ENCODE measurements around the gene NOX5.

The NOX5 gene

GRCh38 chr15:68986322-68986721, 28.2 kb upstream of the NOX5 start:
- no peaks in the 10 kb centered on the region for H3K4me1 Mint-ChIP-seq
- no peaks in the 10 kb centered on the region for H3K36me3 Mint-ChIP-seq
- H3K27me3 Mint-ChIP-seq = peaks cover 15% of the 10 kb centered on the region
- no peak for ATAC-seq
- no peak overlapping the region for H3K4me3 Mint-ChIP-seq
- no peak overlapping the region for H3K27ac Mint-ChIP-seq
- no peaks in the 10 kb centered on the region for H3K9me3 Mint-ChIP-seq

DNA sequence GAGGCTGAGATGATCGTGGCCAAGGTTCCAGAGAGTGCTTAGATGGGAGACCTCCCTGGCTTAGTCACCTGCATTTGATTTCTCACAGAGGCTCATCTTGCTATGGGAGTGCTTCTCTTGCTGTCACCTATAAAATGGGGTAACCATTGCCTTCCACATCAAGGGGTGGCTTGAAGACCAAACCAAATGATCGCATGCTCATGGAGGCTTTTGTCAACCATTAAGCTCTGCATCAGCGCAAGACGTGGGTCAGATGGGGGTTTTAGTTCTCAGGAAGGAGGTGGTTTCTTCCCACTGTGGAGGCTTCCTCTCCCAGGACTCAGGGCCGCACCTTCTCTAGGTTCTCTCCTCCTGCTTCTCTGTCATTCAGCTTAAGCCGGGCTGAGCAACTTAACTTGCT, 27.4 kb upstream of the NOX5 start:
- H3K27me3 Mint-ChIP-seq = peaks cover 15% of the 10 kb centered on the region
- H3K36me3 Mint-ChIP-seq = no peaks in the 10 kb centered on the region
- H3K27ac Mint-ChIP-seq = no peak overlapping the region
- H3K9me3 Mint-ChIP-seq = no peaks in the 10 kb centered on the region
- H3K4me1 Mint-ChIP-seq = no peaks in the 10 kb centered on the region
- H3K4me3 Mint-ChIP-seq = no peak overlapping the region
- no peak for ATAC-seq

DNA sequence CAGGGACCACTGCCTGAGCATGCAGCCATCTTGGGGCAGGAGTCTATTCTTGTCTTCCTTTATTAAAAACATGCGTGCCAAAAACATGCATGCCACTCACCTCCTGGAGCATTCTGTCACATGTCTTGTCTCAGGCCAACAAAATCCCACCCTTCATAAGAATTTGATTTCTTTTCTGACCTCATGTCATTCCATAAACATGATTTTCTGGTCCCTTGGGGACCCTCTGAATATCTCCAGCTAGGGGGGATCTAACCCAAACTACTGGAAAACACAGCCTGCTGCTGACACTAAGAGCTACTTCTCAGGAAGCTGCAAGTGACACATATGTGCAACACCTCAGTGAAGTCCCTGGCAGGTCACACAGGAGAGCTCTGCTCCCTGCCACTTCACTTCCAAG, 26.8 kb upstream of the NOX5 start:
- Mint-ChIP-seq H3K27me3 (peaks cover 15% of the 10 kb centered on the region), H3K4me1 (no peaks in the 10 kb centered on the region), H3K4me3 (no peak overlapping the region), H3K9me3 (no peaks in the 10 kb centered on the region), H3K36me3 (no peaks in the 10 kb centered on the region), H3K27ac (no peak overlapping the region)
- no peak for ATAC-seq

DNA sequence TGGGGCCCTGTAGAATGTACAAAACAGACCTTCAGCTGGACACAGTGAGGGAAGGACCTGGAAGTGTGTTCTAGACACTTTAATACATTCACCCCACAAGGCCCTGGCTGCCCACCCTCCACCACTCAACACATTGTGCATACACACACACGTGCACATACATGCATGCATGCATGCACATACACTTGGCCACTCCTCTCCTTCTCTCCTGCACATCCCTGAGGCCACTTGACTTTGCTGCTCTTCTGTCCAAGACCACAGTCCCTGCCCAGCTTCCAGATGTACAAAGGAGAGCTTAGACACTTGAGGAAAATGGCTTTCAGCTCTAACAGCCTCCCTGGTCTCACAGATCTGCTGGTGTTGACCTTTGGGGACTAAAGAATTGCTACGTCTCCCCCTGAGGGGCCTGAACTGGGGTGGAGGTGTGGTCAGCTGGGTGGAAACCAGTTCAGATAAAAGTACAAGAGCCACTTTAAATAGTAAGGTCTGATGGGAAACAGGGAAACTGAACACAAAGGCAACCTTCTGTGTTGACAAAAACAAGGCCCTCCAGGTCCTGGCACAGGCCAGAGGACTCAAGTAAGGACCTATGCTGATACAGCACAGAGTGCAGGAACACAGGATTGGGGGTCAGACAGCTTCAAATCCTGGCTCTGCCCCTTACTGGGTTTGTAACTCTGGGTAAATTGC, 24.8 kb upstream of the NOX5 start:
- no peaks in the 10 kb centered on the region for H3K9me3 Mint-ChIP-seq
- H3K4me1 Mint-ChIP-seq = no peaks in the 10 kb centered on the region
- no peaks in the 10 kb centered on the region for H3K36me3 Mint-ChIP-seq
- no peak for ATAC-seq
- no peak overlapping the region for H3K4me3 Mint-ChIP-seq
- H3K27me3 Mint-ChIP-seq = peaks cover 15% of the 10 kb centered on the region
- H3K27ac Mint-ChIP-seq = no peak overlapping the region

- no peaks in the 10 kb centered on the region for H3K36me3 Mint-ChIP-seq
- peaks cover 15% of the 10 kb centered on the region for H3K27me3 Mint-ChIP-seq
- no peak for ATAC-seq
- no peak overlapping the region for H3K27ac Mint-ChIP-seq
- H3K4me1 Mint-ChIP-seq = no peaks in the 10 kb centered on the region
- H3K9me3 Mint-ChIP-seq = no peaks in the 10 kb centered on the region
- no peak overlapping the region for H3K4me3 Mint-ChIP-seq
Observed at GRCh38 chr15:68990231-68990991, 24.1 kb upstream of the NOX5 start.

- peaks cover 15% of the 10 kb centered on the region for H3K27me3 Mint-ChIP-seq
- no peaks in the 10 kb centered on the region for H3K4me1 Mint-ChIP-seq
- no peaks in the 10 kb centered on the region for H3K36me3 Mint-ChIP-seq
- H3K4me3 Mint-ChIP-seq = no peak overlapping the region
- H3K9me3 Mint-ChIP-seq = no peaks in the 10 kb centered on the region
- no peak overlapping the region for H3K27ac Mint-ChIP-seq
- no peak for ATAC-seq
Observed at GRCh38 chr15:68990992-68991500, 23.4 kb upstream of the NOX5 start.

DNA sequence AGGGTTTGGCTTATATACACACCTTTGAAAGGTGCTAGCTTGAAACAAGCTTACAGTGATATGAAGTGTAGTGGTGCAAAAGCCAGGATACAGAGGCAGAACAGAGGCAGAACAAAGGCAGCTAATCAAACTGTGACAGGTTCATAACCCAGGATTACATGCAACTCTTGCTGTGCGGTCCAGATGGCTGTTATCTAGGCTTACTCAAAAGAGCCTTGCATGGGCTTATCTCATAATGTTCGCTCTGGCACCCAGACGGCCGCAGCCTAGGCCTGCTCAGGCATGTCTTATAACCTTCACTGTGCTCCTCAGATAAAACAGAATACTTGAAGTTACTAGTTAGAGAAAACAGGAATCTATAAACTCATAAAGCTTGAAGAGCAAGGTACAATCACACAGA, 22.8 kb upstream of the NOX5 start:
- Mint-ChIP-seq H3K4me1 (no peaks in the 10 kb centered on the region), H3K27ac (no peak overlapping the region), H3K27me3 (peaks cover 21% of the 10 kb centered on the region), H3K36me3 (no peaks in the 10 kb centered on the region), H3K9me3 (no peaks in the 10 kb centered on the region), H3K4me3 (no peak overlapping the region)
- no peak for ATAC-seq

DNA sequence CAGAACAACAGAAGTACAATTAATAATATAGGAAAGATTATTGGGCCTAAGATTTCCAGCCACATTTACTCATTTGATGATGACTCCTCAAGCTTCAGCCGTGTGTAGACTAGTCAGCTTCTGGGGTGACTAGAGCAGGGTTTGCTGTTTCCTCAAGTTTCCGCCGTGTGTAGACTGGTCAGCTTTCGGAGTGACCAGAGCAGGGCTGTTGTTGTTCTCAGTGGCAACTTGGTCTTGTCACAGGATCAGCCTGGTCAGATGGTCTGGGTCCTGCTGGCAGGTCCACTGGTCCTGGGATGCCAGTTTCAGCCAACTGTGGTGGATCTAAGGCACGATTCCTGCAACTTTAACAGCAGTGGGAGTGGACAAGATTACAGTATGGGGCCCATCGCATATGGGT, 21.8 kb upstream of the NOX5 start:
- Mint-ChIP-seq H3K27me3 (peaks cover 28% of the 10 kb centered on the region), H3K4me1 (no peaks in the 10 kb centered on the region), H3K9me3 (no peaks in the 10 kb centered on the region), H3K27ac (no peak overlapping the region), H3K4me3 (no peak overlapping the region), H3K36me3 (no peaks in the 10 kb centered on the region)
- no peak for ATAC-seq

DNA sequence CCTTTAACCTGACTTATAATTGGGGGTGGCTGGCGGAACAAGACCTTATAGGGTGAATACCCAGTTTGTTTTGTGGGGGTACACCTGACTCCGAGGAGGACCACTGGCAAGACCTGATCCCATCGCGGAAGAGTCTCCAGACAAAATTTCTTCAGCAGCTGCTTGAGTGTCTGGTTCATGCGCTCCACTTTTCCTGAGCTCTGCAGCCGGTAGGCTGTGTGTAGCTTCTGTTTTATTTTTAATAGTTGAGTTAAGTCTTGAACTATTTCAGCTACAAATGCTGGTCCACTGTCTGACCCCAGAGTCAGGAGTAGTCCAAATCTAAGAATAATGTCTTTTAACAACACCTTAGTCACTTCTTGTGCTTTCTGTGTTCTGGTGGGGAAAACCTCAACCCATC, 21.2 kb upstream of the NOX5 start:
- no peak for ATAC-seq
- H3K27me3 Mint-ChIP-seq = peaks cover 22% of the 10 kb centered on the region
- H3K27ac Mint-ChIP-seq = no peak overlapping the region
- H3K36me3 Mint-ChIP-seq = no peaks in the 10 kb centered on the region
- H3K4me1 Mint-ChIP-seq = no peaks in the 10 kb centered on the region
- H3K4me3 Mint-ChIP-seq = no peak overlapping the region
- H3K9me3 Mint-ChIP-seq = no peaks in the 10 kb centered on the region

- Mint-ChIP-seq H3K4me3 (no peak overlapping the region), H3K4me1 (no peaks in the 10 kb centered on the region), H3K27me3 (peaks cover 19% of the 10 kb centered on the region), H3K27ac (no peak overlapping the region), H3K9me3 (no peaks in the 10 kb centered on the region), H3K36me3 (no peaks in the 10 kb centered on the region)
- ATAC-seq = no peak
Observed at GRCh38 chr15:68994149-68994548, 20.3 kb upstream of the NOX5 start.

GRCh38 chr15:68994981-68995761, 19.3 kb upstream of the NOX5 start:
- Mint-ChIP-seq H3K27me3 (peaks cover 23% of the 10 kb centered on the region), H3K4me1 (no peaks in the 10 kb centered on the region), H3K4me3 (no peak overlapping the region), H3K36me3 (no peaks in the 10 kb centered on the region), H3K9me3 (no peaks in the 10 kb centered on the region), H3K27ac (no peak overlapping the region)
- no peak for ATAC-seq

- Mint-ChIP-seq H3K4me1 (no peaks in the 10 kb centered on the region), H3K4me3 (no peak overlapping the region), H3K36me3 (no peaks in the 10 kb centered on the region), H3K9me3 (no peaks in the 10 kb centered on the region), H3K27ac (no peak overlapping the region), H3K27me3 (peaks cover 23% of the 10 kb centered on the region)
- ATAC-seq = no peak
Observed at GRCh38 chr15:68997050-68997449, 17.4 kb upstream of the NOX5 start.

GRCh38 chr15:68997930-68998777, 16.3 kb upstream of the NOX5 start:
- H3K27ac Mint-ChIP-seq = no peak overlapping the region
- no peak overlapping the region for H3K4me3 Mint-ChIP-seq
- H3K27me3 Mint-ChIP-seq = peaks cover 23% of the 10 kb centered on the region
- no peaks in the 10 kb centered on the region for H3K36me3 Mint-ChIP-seq
- H3K9me3 Mint-ChIP-seq = no peaks in the 10 kb centered on the region
- ATAC-seq = no peak
- H3K4me1 Mint-ChIP-seq = no peaks in the 10 kb centered on the region

DNA sequence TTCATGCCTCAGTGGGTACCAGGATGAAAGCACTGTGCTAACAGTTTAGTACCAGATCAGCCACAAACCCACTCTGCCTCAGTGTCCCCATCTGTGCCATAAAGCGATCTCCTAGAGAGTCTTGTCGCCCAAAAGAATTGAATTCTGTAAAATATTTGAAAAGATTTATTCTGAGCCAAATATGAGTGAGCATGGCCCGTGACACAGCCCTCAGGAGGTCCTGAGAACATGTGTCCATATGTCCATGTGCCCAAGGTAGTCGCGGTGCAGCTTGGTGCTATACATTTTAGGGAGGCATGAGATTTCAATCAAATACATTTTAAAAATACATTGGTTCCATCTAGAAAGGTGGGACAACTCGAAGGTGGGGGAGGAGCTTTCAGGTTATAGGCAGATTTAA, 15.4 kb upstream of the NOX5 start:
- H3K27me3 Mint-ChIP-seq = peaks cover 23% of the 10 kb centered on the region
- ATAC-seq = no peak
- H3K4me1 Mint-ChIP-seq = no peaks in the 10 kb centered on the region
- H3K36me3 Mint-ChIP-seq = no peaks in the 10 kb centered on the region
- no peaks in the 10 kb centered on the region for H3K9me3 Mint-ChIP-seq
- no peak overlapping the region for H3K4me3 Mint-ChIP-seq
- H3K27ac Mint-ChIP-seq = no peak overlapping the region

GRCh38 chr15:69000091-69000490, 14.4 kb upstream of the NOX5 start:
- Mint-ChIP-seq H3K4me1 (no peaks in the 10 kb centered on the region), H3K36me3 (no peaks in the 10 kb centered on the region), H3K9me3 (no peaks in the 10 kb centered on the region), H3K4me3 (no peak overlapping the region), H3K27me3 (peaks cover 23% of the 10 kb centered on the region), H3K27ac (no peak overlapping the region)
- no peak for ATAC-seq
